Activated CD8-positive, alpha-beta memory T cell treated with anti-CD3 and anti-CD28 coated beads for 48 hours (primary cell): ENCODE results near the gene HTRA3.

Experiments used
- DNase-seq, 3 experiments: peaks; one replicate each; pipeline ENCODE4 v3.0.0-alpha.2; 2020; ENCODE audit warnings: low read depth in 2 of 3, low spot score in 2 of 3

Gene HTRA3

DNA sequence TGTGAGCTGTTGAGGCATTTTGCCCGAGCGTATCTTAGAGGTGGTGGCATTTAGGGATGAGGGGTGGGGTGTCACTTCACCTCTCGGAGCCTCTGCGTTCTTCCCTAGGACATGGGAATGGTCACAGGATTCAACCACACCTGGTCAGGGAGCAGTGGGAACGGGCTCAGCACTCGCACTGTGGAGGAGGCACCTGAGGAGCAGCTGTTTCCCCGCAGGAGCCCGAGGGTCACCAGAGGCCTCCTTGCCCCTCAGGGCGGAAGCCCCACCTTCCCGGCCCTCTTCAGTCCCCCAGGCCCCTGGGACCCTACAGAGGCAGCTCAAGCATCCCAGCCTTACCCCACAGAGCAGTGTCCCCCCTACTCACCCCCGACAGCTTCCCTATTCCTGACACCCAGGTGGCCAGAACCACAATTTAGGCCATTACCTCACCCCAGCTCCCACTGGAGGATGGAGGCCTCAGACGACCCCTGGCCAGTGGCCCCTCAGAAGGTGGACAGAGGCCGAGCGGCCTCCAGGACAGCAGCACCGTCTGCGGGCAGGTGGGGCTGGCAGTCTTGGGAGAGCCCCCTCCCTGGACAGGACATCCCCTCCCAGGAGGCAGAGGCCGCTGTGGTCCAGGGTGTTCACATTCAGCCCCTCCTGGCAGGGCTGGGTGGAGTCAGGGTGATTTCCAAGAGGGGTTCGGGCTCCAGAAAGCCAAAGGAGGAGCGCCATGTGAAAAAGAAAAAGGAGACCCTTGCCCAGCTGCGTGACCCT lies 4.2 kb upstream of the HTRA3 start:
- no peak for DNase-seq

DNA sequence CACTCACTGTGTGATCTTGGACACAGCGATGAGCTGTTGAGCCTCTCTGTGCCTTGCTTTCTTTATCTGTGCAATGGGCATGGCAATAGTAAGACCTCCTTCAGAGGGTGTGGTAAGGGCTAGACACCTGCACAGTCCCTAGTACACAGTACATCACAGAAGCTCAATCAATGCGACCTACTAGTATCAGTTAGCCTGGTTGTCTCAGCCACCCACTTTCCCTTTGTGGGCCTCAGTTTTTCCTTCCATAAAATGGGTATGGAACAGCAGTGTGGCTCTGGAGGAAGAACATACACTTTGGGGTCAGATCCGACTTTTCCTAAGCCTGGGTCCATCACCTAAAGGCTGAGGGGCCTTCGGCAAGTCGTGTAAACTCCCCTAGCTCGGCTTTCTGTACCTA lies 3.5 kb upstream of the HTRA3 start:
- DNase-seq, result no peak

DNA sequence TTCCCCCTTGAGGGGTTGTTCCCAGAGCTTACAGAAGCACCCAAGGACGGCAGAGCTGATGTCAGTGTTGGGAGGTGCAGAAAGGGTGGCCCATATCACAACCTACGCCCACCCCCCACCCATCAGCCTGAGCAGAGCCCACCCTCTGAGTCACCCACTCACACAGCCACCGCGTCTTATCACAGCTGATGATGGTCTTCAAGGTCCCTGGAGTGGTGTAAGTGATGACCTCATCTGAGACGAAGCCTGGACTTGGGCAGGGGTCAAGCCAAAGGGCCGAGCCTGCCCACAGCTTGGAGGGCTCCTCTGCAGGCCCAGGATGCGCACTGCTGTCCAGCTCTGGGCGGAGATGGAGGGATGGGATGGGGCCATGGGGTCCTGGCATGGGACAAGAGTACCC lies 3.0 kb upstream of the HTRA3 start:
- DNase-seq, result no peak

DNA sequence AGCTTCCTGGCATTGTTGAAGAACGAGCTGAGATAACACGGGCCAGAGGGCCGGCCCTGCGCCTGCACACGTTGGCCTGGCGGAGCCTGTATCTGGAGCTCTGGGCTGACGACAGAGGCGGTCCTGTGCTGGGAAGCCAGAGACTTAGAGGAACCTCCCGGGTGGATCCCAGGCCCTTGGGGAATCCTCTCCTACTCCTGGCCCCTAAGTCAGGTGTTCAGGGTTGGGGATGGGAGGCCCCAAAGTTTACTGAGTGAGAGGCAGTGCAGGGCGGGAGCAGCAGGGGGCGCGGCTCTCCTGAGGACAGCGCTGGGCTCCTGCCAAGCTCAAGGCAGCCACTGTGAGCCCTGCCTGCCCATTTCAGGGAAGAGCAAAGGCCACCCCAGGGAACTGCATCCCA lies 2.5 kb upstream of the HTRA3 start:
- DNase-seq, result no peak

DNA sequence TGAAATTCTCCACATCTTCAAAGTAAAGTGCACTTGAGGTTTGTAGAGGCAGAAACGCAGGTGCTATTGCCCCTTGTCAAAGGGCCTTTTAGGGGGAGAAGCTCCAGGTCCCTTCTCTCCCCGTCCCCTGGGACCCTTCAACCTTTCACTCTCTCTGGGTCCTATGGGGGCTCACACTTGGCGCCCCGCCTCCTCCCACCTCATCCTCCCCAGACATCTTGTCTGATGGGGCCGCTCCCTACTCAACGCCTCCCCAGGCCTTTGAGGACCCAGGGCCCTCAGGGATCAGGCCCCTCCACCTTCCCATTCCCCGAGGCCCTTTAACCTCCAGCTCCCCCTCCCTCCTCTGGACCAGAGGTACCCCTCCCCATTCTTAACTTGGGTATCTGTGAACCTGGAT lies 1.3 kb upstream of the HTRA3 start:
- DNase-seq, result no peak

DNA sequence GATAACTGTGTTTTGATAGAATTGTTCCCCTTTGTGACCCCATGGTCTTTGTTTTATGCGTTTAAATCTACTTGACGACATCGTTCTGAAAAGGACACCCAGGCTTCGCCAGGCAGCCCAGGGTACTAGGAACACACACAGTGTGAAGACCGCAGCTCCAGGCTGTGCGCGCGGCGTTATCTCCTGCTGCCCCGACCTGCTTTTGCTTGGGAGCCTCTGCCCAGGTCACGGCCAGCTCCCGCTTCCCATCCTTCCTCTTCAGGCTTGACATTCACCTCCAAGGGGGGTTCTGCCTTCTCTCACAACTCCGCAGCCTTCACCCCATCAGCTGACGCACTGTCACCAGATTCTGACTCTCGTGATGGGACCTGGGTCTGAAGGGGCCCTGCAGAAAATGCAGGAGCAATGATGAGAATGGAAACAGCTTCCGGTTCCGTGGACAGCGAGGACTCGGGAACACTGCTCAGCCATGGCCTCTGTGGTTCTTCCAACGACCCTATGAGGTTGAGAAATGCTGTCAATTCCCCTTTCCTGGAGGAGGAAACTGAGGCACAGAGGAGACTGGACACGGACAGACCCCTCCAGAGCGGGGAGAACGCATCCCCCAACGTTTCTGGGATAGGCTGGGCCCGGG lies 536 bp upstream of the HTRA3 start:
- DNase-seq, result no peak

DNA sequence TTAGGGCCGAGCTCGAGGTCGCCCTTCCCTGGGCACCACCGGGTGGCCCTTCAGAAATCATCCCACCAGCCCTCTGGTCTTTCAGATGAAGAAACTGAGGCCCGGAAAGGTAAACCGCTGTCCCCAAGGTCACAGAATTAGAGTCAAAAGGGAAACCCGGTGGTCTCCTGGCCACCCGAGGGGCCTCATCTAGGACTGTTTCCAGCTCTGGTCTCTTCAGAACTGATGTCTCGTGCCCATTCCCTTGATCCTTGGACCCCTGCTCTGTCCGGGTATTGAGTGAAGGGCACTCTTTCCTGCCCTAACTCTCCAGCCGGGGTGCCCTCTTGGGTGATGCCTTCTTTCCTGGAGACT lies 841 bp downstream of the HTRA3 start:
- DNase-seq, result no peak

DNA sequence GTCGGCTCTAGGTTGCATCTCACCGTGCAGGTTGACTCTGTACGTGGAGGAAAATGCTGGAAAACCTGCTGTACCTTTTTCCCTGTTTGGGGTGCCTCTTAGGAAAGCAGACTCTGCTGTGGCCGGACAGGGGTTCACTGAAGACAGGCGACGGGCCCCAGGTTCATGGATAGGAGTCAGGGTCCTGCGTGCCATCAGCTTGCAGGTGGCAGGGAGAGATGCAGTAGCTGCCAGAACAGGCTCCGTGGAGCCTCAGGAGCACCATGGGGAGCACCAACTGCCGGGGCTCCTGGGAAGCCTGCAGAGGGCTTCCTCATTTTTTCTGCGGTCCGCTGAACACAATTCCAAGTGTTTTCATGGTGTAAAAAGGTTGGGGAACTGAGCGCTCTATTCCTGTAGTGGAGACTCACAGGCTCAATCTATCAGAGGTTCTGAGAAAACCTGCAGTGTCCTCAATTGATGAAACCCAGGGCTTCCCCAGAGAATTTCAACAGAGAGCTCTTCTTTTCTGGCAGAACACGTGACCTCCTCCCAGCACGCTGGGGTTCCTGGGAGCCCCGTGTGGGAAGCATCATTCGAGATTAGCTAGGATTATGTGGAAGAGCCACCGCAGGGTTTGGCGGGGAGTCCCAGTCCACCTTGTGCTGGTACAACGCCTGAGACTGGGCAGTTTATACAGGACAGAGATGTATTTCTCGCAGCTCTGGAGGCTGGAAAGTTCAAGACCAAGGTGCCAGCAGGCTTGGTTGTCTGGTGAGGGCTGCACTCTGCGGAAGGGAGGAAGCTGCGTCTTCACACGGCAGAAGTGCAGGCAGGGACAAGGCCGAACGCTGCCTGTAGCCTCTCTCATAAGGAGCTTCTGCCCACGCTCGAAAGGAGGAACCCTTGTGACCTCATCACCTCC lies 1.6 kb downstream of the HTRA3 start:
- DNase-seq, result no peak

DNA sequence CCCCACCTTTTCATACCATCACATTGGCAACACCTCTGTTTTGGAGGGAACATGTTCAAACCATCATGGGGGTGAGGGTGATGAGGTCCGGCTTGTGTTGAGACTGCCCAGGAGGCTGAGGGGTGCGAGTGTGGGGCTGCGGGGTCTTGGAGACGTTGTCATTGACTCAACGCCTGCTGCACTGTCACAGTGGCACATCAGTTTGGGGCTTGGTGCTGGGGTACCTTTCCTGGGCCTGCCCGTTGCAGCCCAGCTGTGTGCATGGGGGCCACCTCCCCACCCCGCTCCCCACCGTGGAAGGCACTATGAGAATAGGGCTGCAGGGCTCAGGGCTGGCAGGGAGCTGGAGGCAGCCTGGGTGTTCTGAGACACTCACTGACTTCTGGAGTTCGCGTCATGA lies 2.3 kb downstream of the HTRA3 start:
- DNase-seq, result no peak

DNA sequence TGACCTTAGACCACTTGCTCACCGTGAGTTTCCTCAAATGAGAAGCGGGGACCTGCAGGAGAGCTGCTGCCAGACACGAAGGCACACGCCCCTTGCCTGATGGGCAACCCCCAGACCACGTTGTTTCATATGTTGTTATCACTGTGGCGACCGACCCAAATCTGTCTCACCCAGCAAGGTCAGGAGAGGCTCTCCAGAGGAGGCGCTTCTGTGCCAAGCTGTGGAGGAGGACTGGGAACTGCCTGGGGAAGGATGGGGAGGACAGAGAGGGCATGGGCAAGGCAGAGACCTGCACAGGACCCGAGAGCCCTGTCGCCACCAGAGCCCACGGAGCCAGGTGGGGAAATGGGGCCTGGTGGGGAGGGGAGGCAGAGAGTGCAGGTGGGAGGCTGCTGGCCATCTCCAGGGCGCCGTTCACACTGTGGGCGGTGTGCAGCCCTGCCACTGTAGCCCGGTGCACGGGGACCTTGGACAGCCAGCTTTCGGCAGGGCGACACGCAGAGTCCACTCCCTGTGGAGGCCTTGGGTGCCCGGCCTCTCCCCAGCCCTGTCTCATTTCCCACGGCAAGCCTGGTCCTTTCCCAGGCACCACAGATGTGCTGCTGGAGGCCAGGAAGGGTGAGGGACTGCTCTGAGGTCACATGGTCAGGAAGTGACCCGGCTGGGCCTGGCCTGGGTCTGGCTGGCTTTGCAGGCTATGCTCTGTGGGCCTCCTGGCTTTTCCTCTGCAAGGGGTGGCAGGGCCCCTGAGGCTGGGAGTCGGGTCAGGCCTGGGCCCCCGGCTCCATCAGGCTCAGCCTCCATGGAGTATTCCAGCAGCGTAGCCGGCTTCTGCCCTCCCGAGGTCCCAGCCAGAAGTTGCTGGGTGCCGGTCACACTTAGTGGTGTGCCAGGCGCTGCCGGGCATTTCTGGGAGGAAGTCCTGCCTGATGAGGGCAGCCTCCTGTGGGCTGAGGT lies 3.2 kb downstream of the HTRA3 start:
- DNase-seq, result no peak

DNA sequence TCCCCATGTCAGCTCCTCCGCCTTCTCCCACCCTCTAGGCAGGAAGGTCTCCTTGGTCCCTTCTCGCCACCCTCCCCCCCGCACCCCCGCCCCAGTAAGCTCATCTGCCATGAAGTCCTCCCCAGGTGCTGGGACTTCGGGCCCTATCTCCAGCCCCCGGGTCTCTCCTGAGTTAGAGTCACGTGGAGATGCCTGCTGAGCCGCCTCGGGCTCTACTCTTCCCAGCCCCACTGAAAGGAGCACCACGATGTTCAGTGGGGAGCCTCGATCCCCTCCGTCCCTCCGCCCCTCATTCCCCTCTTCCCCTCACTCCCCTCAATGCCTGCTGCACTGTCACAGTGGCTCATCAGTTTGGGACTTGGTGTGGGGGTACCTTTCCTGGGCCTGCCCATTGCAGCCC lies 3.9 kb downstream of the HTRA3 start:
- DNase-seq, result no peak

DNA sequence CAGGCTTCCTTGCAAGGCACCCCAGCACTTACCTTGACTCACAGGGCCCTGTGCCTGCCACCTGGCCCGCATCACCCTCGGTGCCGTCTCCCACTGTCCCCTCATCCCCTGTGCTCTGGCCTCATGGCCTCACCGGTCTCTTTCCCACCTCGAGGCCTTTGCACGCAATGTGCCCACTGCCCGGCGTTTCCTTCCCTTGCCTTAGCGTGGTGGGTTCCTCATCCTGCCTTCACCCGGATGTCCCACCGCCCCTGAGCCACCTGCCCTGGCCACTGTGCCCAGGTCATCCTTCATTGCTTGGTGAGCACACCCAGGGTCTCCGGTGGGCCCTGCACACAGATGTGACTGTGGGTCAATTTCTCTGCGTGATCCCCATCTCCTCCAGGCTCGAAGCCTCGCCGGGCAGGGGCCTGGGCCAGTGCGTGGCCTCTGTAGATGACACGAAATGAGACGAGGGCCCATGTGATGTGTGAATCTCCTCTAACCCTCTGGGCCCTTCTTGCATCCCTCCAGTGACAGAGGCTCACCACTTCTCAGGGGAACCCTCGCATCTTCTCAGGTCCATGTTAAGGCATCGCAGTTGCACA lies 4.6 kb downstream of the HTRA3 start:
- no peak for DNase-seq

DNA sequence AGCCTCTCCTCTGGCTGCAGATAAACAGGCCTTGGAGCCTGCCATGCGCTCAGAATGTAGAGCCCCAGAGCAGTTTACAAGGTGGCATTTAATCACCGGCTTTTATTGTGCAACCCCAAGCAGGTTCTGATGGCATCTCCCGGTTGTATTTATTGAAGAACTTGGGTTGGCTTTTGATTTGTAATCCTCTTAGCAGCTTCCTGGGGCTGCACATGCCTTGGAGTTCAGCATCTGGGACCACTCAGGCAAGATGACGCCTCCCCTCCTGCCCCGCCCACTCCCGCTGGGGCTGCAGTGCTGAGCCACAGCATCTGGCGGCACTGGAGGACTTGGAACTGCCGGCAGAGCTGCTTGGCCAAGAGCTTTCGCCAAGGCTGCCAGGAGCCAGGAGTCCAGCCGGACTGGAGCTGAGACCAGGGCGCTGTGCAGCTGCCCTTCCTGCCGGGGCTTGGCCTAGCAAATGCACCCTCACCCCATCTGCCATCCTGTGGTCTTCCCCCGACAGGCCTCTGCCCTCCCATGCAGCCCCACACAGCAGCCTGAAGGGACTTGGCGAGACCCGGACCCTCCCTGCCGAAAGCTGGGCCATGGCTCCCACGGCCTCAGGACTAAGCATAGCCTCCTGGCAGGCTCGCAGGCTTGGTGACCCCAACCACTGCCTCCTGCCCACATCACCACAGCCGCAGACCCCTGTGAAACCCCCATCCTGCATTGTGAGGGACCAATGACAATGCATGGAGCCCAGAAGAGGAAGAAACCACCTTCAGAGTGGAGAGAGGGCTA lies 5.4 kb downstream of the HTRA3 start:
- no peak for DNase-seq

DNA sequence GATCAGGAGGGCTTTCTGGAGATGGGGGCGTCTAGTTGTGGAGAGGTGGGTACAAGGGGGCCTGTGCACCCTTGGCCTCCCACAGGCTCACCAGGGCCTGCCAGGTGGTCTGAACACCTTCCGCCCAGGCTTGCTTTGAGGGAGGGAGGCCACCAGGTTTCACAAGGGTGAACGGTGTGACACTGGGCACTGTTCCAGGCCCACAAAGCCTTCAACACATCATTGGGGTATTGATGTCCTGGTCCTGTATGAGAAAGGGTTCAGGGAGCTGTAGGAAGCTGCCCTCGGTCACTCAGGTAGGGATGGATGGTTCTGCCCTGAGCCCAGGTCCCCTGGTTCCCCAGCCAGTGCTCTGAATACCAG lies 6.0 kb downstream of the HTRA3 start:
- DNase-seq, result no peak

DNA sequence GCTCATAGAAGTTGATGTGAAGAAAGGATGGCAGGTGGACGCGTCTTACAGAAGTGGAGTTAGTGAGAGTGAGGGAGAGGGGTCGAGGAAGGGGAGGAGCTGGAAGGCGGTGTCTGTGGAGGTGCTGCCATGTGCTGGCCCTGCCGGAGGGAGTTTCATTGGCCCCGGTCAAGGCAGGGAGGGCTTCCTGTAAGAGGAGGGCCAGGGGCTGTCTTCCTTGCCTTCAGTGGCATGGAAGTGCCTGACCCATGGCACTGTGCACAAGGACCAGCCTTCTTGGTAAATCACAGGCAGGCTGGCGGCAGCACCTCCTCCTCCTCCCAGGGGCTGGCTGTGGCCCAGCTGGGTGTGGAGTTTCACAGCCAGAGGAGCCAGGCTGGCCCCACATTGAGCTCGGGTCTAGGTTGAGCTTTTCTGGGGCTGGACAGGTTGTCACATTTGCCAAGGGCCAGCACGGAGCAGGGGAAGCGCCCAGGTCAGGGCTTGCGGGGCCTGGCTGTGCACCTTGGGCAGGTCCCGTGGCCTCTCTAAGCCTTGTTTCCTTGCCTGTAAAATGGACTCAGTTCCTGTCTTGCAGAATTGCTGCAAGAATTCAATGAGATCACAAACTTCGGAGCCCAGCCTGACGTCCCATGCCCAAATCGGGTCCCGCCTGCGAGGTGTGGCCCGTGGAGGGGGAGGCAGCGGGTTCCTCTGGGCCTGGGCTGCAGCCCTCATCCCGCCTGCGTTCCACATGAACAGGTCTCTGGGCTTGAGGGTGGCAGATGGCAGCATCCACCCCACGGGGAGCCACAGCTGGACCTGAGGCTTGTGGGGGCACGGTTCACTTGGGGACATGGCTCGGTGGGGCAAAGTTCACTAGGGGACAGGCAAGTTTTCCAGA lies 7.0 kb downstream of the HTRA3 start:
- DNase-seq, result no peak

DNA sequence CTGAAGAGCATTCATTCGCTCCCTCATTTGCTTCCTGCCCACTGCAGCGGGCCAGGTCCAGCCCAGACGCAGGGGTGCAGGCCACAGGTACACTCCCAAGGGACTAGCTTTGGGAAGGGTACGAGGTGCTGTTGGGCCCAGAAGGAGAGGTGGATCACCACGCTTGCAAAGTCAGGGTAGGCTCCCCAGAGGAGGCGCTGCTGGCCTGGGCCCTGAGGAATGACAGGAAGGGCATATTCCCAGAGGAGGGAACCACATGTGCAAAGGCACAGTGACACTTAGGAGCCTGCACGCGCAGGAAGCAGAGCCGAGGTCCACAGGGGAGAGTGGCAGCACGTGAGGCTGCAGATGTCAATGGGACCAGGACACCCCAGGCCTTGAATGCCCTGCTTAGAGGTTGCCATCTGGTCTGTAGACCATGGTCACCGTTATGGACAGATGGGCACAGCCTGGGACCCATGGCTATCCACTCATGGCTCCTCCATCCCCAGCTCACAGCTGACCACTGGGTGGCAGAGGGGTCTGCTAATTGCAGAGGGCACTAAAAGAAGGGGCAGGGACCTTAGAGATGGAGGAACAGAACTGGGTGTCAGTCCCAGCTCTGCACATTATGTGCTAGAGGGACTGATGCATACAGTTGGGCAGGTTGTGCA lies 7.9 kb downstream of the HTRA3 start:
- no peak for DNase-seq

DNA sequence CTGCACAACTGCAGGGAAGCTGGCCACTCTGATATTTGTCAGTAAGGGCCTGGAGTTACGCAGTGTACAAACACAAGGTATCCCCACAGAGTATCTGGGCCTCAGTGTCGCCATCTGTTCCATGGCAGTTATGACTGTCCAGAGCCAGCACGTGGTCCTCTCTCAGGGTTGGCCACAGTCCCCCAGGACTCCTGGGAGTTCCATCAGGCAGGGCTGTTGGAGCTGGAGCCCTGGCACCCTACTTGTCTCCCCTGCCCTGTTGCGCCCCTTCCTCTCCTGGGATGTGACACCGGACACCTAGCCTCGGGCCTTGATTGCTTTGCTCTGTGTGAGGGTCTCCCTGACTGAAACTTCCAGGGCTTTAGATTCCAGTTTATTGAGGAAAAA lies 8.4 kb downstream of the HTRA3 start:
- DNase-seq, result no peak
